ENCODE data around the gene PSMB5. TPM values are rescaled to one million over a fixed set of nuclear protein-coding genes. Genes with fewer than 3 reads are reported as not detected.
A peak's percentile ranks its signal among the peaks of the same experiment; 100 is the strongest.

Gene PSMB5
- total RNA-seq (2014; rRNA removed; shearing (Covaris generic)), result 444 and 478 TPM in 2 replicates

DNA sequence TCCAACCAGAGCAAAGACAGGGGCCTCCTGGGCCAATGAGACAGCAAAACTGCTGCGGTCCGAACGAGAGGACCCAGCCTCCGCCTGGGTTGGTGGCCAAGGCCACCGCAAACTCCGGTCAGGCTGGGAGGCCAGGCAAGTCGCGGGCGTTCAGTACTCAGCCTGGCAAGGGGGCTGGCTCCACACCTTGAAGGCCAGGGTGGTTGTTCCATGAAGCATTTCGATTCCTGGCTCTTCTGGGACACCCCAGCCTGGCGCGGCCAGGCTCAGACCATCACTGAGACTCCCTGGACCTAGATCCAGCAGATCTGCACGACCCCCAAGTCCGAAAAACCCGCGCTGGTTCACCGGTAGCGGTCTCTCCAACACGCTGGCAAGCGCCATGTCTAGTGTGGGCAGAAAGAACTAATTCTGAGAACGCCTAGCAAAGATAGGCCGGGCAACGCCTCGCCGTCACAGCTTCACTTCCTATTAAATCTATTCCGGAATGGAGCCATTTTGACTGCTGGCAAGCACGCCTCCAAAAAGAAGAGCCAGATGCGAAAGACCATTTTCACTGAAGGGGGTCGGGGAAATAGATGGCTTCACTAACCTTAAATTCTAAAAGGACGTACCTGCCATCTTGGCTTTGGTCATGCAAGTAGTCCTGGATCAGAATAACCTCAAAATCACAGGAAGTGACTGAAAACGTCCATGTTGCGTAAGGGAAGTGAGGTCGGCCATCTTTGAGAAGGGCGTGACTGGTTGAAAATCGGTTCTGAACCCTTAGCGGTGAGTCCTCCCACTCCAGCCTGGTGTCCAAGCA lies at the start of gene PSMB5:
Gene PSMB5, minus strand, starts transcription at position 403 of the 805 bp plus-strand sequence. Its CDS starts 19 bp downstream, at position 384.
- peak; percentile 97 for DNase-seq (ENCODE audit: low spot score)

GRCh38 chr14:23080474-23080873 lies 45.8 kb upstream of the PSMB5 start:
- DNase-seq (ENCODE audit: low spot score), result no peak

DNA sequence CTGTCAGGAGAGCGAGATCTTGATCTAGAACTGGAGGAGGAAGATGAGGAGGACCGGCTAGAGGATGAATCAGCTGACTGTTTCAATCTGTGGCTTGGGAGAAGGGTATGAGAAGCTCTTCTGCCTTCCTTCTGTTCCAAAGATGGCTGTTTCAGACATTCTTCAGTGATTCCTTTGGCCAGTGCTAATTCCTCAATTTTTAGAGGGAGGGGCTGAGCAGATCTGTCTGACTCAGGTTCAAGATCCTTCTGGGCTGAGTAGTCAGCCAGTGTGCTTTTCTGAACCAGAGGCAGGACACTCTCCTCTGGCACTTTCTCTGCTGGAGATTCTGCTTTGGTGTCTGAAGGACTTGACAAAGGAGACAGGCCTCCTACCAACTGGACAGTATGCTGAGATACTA lies 45.0 kb upstream of the PSMB5 start:
- DNase-seq (ENCODE audit: low spot score), result no peak

DNA sequence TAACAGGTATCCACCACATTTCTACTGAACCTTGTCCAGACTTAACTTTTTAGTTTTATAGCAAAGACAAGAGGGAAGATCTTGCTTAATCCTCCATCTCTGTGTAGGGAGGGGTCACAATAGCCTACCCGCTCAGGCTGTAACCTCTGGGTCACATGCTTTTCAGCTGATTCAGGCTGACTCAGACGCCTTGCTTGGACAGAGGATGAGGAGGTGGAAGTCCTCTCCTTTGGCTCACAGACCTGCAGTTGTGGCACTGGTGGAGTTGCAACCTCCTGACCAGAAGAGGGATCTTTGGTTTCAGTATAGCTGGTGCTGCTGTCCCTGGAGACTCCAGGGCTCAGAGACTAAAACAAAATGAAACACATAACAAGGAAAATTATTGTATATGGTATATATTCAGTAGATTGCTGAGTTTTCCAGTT lies 44.0 kb upstream of the PSMB5 start:
- DNase-seq (ENCODE audit: low spot score), result peak; percentile 57

DNA sequence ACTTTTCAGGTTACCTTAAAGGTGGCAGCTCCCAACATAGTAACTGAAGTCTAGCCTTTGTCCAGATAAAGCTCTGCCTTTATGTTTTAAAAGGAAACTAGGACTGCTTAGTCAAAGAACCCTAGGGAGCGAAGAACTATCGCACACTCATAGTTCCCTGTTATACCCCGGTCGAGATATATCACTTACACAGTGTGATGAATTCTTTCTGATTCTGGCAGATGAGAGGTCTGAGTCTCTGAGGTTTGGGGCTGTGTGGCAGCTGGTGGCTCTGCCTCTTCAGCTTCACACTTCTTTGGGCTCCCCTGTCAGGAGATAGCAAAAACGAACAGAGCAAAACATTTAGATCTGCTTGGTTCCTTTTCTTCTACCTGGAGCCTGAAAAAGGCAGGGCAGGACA lies 43.3 kb upstream of the PSMB5 start:
- DNase-seq (ENCODE audit: low spot score), result no peak

GRCh38 chr14:23076785-23077408 lies 42.2 kb upstream of the PSMB5 start:
- DNase-seq (ENCODE audit: low spot score), result no peak

DNA sequence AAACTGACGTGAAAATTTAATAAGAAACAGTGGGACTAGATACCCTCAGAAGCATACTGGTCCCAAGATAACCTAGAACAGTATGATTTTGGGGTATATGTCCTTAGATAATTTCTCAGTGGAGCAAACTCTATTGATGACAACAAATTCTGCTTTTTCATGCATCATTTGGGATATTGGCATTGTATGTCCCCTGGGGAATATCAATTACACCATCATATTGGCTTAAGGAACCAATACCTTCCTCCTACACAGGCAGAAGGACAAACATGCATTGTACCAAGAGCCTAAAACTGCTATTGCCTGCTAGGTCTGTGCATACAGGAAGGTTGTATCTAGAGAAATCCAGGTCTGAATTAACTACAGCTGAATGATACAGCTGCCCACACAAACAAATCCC lies 40.2 kb upstream of the PSMB5 start:
- DNase-seq (ENCODE audit: low spot score), result no peak

GRCh38 chr14:23071921-23072539 lies 37.3 kb upstream of the PSMB5 start:
- no peak for DNase-seq (ENCODE audit: low spot score)

GRCh38 chr14:23071244-23071920 lies 36.7 kb upstream of the PSMB5 start:
- DNase-seq (ENCODE audit: low spot score), result peak; percentile 93

DNA sequence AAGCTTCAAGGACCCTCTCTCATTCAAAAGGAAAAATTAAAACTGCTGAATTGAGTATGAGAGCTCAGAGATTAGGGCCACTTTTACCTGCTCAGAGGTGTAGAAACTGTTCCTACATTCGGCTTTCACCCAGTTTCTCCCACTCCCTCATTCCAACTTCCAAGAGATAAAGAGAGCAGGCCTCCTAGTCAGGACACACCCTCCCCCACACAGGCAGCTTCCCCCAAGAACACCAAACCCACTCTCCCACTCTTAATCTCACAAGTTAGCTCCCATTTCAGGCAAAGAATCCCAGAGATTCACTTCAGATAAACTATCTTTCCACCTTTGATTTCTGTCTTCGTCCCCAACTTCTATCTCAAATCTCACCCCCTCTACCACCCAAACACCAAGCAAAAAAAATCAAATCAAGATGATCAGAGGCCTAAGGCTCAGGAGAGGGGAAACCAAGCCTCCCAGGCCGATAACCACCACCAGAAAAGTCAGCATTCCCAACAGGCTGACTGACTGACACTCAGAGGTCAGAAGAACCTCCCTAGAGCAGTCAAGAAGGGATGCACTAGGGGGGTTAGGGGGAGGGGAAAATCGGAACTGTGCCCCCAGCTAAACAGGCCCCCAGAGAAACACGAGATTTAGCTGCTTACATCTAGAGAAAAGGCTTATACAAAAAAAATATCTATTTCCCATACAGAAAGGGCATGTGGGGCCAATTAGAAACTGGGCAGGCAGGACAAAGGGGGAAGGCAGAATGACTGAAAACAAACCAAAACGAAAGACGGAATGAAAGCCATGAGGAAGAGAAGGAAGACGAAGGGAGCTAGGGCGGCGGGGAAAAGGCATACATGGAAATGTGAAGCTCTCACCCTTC lies 35.8 kb upstream of the PSMB5 start:
- DNase-seq (ENCODE audit: low spot score), result no peak

DNA sequence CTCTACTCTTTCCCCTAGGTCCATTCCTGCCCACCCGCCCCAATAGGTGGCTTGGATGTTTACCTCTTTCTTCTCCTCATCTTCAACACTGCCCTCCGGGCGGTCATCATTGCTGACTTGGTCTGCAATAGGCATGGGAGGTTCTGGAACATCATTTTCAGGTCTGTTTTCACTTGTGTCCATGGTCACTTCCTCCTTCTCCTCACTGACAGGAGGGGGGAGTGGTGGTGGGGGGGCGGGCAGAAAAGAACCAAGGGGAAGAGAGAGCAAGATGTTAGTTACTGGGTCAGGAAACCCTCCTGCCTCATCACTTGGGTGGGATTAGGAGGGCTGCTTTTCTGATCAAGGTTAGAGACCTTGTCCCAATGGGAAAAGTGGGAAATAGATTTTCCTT lies 34.7 kb upstream of the PSMB5 start:
- DNase-seq (ENCODE audit: low spot score), result no peak

- DNase-seq (ENCODE audit: low spot score), result peak; percentile 87
Measured at GRCh38 chr14:23068789-23069412, 34.2 kb upstream of the PSMB5 start.

DNA sequence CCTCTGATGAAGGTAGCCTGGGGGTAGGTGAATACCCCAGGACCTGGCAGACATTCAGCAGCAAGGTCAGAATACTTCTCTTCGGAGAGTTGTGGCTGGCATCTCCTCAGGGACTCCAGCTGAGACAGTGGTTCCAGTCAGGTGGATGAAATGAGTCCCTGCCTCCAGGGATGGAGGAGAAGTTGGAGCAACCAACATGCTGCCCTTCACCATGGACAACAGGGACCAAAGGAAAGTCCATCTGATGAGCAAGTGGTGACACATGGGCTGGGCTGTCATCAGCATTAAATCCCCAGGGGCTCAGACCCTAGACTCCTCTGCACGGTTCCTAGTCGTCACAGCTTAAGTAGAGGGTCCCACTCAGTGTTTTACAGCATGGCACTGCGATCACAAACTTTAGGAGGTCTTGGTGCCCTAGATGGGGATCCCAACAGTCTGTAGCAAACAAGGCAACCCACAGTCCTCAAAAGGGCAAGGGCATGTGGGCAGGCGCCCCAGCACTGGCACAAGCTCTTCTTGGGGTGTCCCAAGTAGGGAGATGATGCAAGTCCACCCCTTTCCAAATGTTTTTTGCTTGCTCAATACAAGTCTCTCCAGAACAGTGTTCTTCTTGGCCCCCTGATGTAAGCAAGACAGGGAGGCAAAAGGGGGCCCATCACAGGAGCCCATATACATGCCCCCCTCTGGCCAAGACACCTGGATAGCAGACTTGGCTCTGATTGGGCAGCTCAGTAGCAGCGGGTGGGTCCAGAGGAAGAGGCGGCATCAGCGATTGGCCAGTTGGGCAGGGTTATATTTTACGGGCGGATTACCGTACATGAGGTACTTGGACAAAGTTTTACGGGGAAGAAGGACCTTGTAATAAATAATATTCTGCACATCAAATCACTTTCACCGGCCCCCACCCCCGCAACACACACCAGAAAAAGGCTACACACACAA lies 33.4 kb upstream of the PSMB5 start:
- DNase-seq (ENCODE audit: low spot score), result no peak

DNA sequence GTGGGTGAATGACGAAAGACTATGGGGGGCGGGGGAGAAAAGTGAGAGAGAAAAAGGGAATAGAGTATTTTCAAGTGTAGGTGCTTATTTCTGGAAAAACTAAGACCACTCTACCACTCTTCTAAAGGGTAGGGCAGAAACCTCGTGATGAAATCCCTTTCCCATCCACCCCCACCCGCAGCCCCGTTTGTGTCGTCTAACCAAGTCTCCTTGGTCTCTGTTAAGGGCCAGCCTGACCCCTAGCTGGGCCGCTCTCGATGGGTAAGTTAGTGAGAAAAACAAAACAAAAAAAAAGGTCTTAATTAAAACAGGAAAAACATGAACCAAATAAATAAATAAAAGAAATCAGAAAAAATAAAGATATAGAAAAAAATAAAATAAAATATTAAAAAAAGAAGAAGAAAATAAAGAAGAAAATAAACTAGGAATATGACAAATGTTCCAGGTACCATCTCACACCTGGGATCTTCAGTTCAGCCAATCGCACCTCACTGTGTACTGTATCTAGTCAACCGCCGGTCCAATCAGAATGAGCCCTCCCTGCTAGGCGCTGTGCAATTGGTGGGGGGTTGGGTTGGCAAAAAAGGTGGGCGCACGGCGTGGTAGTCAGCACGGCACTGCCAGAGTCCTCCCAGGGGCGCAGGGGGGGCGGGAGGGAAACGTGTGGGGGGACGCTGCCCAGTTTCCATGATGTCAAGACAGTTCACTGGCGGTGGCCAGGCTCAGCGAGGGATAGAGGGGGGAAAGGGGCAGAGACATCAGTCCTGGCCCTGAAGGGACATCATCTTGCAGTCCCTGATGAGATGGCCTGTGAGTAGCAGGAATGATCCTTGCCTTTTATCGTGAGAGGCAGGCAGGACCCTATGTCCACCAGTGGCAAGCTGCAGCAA lies 32.4 kb upstream of the PSMB5 start:
- no peak for DNase-seq (ENCODE audit: low spot score)

DNA sequence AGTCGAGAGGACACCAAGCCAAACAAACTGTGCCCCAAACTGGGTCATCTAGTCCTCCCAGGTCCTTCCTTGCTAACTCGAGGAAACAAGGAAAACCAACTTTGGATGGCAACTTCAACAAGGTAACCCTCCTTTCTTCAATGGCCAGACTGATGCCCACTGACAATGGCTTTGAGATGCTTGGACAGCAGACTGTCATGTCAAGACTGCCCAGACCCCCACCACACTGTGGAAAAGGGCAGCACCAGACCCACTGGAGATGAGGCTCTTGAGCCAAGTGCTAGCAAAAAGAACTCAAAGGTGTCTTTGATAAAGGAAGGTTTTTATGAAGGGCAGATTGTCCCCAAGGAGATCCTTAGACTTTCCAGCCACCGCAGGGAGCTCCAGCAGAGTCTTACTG lies 31.7 kb upstream of the PSMB5 start:
- DNase-seq (ENCODE audit: low spot score), result no peak

DNA sequence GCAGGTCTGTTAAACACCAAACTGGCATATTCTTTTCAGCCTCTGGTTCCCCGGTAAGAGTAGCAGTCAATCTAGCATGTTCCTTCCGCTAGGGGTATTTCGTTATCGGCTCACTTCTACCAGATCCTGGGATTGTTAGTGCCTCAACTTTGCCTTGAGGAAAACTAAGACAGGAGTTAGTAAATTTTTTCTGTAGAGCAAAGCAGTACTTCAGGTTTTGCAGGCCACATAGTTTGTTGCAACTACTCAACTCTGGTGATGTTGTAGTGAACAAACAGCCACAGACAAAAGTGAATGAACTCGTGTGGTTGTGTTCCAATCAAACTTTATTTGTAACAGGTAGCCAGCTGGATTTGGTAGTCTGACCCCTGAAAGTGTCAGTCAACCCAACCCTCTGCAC lies 28.9 kb upstream of the PSMB5 start:
- DNase-seq (ENCODE audit: low spot score), result no peak

DNA sequence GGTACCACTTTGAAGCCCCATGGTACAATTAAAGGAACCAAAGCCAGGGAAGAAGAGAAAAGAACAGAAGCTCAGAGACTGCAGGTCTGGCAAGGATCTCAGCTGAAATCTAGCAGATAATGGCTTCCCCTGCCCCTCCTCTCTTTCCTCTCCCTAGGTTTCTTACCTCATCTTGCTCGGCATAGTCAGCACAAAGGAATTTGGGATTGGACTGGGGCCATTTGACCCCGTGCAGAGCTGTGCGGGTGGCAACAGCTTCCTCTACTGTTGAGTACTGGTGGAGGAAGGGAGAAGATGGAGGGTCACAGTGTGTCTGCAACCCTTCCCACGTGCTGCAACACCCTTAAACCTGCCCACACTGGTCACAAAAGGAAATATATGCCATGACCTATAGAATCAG lies 27.3 kb upstream of the PSMB5 start:
- DNase-seq (ENCODE audit: low spot score), result peak; percentile 87

- no peak for DNase-seq (ENCODE audit: low spot score)
Measured at GRCh38 chr14:23060536-23061260, 26.0 kb upstream of the PSMB5 start.
